GM18868 (cell line): ENCODE measurements around the gene FAM47E.

Source experiments
- ATAC-seq: cut with Tn5 transposase; IDR thresholded peaks from one replicate; pipeline ENCODE4 v1.9.1; 2021; ENCODE audit warnings: mild to moderate bottlenecking, moderate library complexity; ENCODE audit not compliant: unreplicated experiment

FAM47E gene

DNA sequence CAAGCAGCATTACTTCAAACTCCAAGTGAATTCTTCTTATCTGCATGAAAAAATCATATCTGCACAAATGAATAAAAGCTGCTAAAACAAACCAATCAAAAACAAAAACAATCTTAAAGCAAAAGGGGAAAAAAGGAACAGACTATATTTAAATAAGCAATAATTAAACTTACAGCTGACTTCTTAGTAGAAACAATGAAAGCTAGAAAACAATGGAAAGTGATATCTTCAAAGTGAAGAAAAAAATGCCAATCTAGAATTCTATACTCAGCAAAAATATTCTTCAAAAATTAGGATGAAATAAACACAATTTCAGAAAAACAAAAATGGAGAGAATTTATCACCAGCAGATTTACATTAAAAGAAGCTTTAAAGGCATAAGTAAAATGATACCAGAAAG is 75.0 kb downstream of the FAM47E start:
- no peak for ATAC-seq
